HG02943 (cell line): ENCODE data around the gene SGTB.
"Not testable (repeated sequence)": the region's sequence is repeated elsewhere in the genome, so short reads cannot be mapped to it uniquely, and the experiment has no call there.

Experiments used
- ATAC-seq: cut with Tn5 transposase; IDR thresholded peaks from one replicate; pipeline ENCODE4 v1.9.1; 2021; ENCODE audit warnings: mild to moderate bottlenecking, low read depth, moderate library complexity; ENCODE audit not compliant: unreplicated experiment

Gene SGTB

DNA sequence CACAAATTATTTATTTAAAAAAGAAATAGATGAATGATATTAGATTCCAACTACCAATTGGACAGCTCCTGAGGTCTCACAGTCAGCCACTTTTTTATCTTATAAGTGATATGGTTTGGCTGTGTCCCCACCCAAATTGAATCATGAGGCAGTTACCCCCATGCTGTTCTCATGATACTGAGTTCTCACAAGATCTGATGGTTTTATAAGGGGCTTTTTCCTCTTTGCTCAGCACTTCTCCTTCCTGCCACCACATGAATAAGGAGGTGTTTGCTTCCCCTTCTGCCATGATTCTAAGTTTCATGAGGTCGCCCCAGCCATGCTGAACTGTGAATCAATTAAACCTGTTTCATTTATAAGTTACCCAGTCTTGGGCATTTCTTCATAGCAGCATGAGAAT lies 13.0 kb upstream of the SGTB start:
- no peak for ATAC-seq

- not testable (repeated sequence) for ATAC-seq
Measured at GRCh38 chr5:65734196-65734775, 12.4 kb upstream of the SGTB start.

DNA sequence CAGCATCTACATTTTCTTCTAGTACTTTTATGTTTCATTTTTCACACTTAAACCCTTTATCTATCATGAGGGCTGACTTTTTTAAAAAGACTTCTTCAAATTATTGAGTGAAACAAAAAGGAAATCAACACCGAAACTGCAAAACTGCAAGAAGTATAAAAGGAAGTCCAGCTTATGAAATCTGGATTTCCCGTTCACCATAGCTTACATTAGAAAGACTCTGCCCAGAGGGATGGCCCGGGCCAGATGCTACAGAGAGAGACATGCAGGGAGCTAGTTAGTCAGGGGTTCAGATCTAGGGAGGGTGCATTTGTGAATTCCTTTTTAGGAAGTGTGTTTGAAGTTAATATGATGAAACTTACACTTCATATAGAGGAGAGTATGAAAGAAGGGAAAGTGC lies 10.1 kb upstream of the SGTB start:
- ATAC-seq = not testable (repeated sequence)

- ATAC-seq = no peak
Measured at GRCh38 chr5:65730910-65731309, 9.0 kb upstream of the SGTB start.

DNA sequence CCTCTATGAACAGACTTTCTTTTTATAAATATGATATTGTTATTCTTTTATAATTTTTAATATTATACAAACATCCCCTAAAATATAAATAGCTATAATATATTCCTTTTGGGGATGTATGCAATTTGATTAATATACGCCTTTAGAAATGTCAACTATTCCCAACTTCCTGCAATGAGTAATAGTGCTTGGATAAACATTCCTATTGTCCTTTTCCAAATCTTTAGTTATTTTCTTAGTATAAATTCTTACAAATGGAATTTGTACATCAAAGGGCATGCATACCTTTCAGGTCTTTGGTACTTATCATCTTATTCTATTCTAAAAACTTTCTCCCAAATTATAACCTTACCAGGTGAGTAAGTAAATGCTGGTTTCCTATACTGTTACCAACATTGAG lies 6.3 kb upstream of the SGTB start:
- ATAC-seq = no peak

GRCh38 chr5:65727491-65728156 lies 5.7 kb upstream of the SGTB start:
- ATAC-seq = no peak

GRCh38 chr5:65722575-65723403 lies 880 bp upstream of the SGTB start:
- ATAC-seq = no peak

DNA sequence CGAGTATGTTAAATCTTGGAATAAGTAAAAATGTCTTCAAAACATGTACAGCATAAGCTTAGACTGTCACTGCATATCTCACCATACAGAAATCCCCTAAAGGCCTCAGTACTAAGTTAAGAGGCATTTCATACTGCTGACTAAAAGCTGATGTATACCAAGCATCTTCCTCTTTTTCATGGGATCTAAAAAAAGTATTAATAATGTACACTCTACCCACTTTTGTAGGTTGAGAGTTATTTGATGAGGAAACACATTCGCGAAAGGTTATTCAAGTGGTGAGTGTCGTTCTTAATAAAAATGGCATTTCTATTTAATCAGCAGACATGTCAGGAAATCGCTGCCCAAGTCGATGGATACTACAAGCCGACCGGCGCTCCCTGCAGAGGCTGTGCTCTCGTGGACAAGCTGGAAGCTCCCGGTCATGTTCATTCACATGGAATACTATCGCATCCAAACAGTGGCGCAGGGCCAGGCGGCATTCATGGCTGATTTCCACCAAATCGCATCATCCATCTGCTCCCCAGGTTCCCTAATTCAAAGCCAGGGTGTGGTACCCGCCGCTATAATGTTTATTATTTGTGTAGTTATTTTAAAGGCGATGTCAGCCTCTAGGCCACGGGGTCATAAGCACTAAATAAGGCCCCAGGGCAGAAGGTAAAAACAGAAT lies 724 bp downstream of the SGTB start:
- no peak for ATAC-seq

DNA sequence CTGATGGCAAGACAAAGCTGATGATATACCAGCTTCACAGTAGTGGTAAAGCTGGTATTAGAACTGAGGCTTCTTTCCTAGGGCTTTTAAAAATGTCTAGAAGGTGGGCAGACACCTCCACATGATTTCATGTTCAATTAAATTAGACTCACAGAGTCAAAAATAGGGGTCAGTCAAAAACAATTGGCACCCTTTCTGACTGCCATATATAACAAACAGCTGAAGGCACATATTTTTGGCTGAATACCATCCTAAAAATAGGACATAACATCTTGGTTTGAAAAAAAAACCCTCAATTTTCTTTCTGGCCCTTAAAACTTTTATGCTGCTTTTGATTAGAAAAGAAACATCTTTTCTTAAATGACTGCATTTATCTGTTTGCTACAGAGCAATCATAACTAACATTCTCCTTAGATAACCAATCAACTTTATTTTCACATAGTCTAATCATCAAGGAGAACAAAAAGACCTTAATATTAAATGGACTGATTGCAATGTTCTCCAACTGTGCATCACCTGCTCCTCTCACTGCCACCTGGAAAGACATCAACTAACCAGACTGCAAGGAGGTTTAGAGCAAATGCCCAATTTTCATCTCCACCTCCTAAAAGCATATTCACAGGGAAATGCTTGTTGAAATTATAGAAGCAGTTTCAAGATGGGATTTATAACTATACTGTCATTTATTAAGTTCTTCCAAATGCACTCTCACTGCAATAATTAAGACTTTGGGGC lies 3.2 kb downstream of the SGTB start:
- ATAC-seq = no peak

GRCh38 chr5:65708145-65708544 lies 13.8 kb downstream of the SGTB start:
- ATAC-seq = no peak

DNA sequence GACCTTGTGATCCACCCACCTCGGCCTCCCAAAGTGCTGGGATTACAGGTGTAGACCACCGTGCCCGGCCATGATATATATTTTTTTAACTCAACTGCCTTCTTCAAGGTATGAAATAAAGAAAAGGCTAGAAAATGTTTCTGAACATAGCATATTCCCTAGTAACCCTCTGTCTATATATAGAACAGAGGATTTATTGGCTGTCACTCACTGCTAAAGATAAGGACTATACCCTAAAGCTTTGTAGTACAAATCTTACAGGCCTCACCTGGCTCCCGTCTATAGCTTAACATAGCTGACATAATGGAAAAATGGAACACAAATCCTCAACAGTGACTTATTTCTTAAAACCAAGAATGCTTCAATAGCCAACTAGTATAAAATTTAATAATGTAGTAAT lies 14.2 kb downstream of the SGTB start:
- no peak for ATAC-seq

DNA sequence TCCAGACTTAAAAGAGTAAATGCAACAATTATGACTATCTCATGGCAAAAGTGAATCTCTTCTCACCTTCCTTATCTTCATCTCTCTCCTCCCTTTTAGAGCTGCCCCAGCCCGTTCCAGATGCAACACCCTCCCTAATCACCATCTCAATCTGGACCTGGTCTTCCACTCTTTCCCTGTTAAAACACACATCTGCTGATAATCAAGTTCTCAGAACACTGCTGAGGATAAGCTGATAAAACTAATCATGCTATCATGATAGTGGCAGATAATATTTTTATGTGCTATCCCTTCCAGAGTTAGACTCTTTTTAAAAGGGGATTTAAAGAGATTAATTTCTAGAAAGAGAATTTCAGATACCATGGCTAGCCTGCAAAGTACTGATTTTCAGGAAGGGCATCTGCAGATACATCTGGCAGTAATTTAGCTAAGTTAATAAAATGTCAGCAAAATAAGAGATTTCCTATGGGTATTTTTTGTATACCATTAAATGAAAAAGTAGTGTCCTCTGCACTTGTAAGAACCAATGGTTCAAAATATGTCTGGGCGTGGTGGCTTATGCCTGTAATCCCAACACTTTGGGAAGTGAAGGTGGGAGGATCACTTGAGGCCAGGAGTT lies 17.2 kb downstream of the SGTB start:
- ATAC-seq = no peak

DNA sequence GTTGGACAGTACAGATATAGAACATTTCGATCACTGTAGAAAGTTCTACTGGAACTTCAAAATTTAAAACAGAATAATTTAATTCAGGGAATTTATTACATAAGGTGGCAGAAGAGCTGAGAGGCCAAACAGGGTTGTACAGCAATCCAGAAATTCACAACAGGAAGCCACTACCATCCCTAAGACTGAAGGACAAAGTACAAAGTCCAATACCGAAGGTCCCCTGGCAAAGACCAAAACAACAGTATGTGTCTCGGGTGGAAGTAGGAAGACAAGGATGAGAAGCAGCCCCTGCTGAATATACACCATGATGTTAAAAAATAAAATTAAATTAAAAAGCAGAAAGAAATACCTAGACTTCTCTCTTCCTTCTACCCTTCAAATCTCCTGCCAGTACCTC lies 19.9 kb downstream of the SGTB start:
- ATAC-seq = no peak

GRCh38 chr5:65699338-65699737 lies 22.6 kb downstream of the SGTB start:
- ATAC-seq = no peak

- no peak for ATAC-seq
Measured at GRCh38 chr5:65696892-65697291, 25.0 kb downstream of the SGTB start.

DNA sequence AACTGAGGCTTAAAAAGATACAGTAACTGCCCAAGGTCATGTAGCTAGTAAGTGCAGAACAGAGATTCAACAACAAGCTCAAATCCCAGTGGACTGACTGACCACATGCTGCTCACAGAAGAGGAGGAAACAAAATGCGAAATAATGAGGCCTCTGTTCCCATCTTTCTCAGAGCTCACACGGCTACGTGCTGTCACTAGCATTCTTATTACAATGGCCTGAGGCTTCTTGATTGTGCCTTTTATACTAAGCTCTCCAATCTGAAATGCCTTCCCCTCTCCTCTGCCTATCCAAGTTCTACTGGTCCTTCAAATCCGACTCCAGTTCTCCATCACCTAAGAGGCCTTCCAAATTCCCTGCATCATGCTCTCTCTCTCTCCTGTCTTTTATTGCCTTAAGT lies 26.0 kb downstream of the SGTB start:
- no peak for ATAC-seq

GRCh38 chr5:65695162-65695755 lies 26.6 kb downstream of the SGTB start:
- ATAC-seq = no peak

- ATAC-seq = no peak
Measured at GRCh38 chr5:65693121-65693520, 28.8 kb downstream of the SGTB start.

- no peak for ATAC-seq
Measured at GRCh38 chr5:65682148-65682547, 39.8 kb downstream of the SGTB start.

DNA sequence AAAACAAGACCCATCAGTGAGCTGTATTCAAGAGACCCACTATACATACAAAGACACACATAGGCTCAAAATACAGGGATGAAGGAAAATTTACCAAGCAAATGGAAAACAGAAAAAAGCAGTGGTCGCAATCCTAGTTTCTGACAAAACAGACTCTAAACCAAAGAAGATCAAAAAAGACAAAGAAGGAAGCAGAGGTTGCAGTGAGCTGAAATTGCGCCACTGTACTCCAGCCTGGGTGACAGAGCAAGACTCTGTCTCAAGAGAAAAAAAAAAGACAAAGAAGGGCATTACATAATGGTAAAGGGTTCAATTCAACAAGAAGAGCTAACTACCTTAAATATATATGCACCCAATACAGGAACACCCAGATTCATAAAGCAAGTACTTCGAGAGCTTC lies 45.9 kb downstream of the SGTB start:
- not testable (repeated sequence) for ATAC-seq
